ENCODE measurements around the gene STON2.
"Not testable (repeated sequence)": the region's sequence is repeated elsewhere in the genome, so short reads cannot be mapped to it uniquely, and the experiment has no call there.

STON2 gene

GRCh38 chr14:81416194-81416952 is 16.2 kb upstream of the STON2 start:
- no peak for DNase-seq

- no peak for DNase-seq
Observed at GRCh38 chr14:81415781-81416180, 15.7 kb upstream of the STON2 start.

- no peak for DNase-seq
Observed at GRCh38 chr14:81414123-81414522, 14.0 kb upstream of the STON2 start.

- no peak for DNase-seq
Observed at GRCh38 chr14:81412779-81413178, 12.7 kb upstream of the STON2 start.

GRCh38 chr14:81408595-81408994 is 8.5 kb upstream of the STON2 start:
- DNase-seq = no peak

- no peak for DNase-seq
Observed at GRCh38 chr14:81406863-81407262, 6.7 kb upstream of the STON2 start.

GRCh38 chr14:81402123-81402495 is 2.0 kb upstream of the STON2 start:
- DNase-seq = no peak

GRCh38 chr14:81401420-81402122 is 1.4 kb upstream of the STON2 start:
- DNase-seq = no peak

GRCh38 chr14:81400852-81401251 is 728 bp upstream of the STON2 start:
- no peak for DNase-seq

GRCh38 chr14:81398196-81398891 is 1.8 kb downstream of the STON2 start:
- no peak for DNase-seq

- DNase-seq = no peak
Observed at GRCh38 chr14:81396113-81396512, 4.0 kb downstream of the STON2 start.

- DNase-seq = no peak
Observed at GRCh38 chr14:81394739-81395138, 5.4 kb downstream of the STON2 start.

GRCh38 chr14:81392976-81393643 is 7.0 kb downstream of the STON2 start:
- DNase-seq = no peak

GRCh38 chr14:81392052-81392451 is 8.1 kb downstream of the STON2 start:
- no peak for DNase-seq

GRCh38 chr14:81390696-81391095 is 9.4 kb downstream of the STON2 start:
- DNase-seq = no peak

GRCh38 chr14:81388336-81388735 is 11.8 kb downstream of the STON2 start:
- no peak for DNase-seq

GRCh38 chr14:81386290-81386745 is 13.8 kb downstream of the STON2 start:
- no peak for DNase-seq

GRCh38 chr14:81385886-81386285 is 14.2 kb downstream of the STON2 start:
- no peak for DNase-seq

- no peak for DNase-seq
Observed at GRCh38 chr14:81385419-81385818, 14.7 kb downstream of the STON2 start.

GRCh38 chr14:81384900-81385299 is 15.2 kb downstream of the STON2 start:
- DNase-seq = no peak

GRCh38 chr14:81382517-81383225 is 17.5 kb downstream of the STON2 start:
- DNase-seq = no peak

- DNase-seq = not testable (repeated sequence)
Observed at GRCh38 chr14:81380009-81380408, 20.1 kb downstream of the STON2 start.

GRCh38 chr14:81371802-81372201 is 28.3 kb downstream of the STON2 start:
- no peak for DNase-seq

All from 8988T (cell line).